ENCODE results near the gene ENOX1.

ENOX1 gene

GRCh38 chr13:43682701-43683100, 104.1 kb downstream of the ENOX1 start:
- peaks cover 45% of the 10 kb centered on the region for H3K4me1 ChIP-seq (ENCODE audit: control insufficient read depth, insufficient read depth, low read length)
- no peaks in the 10 kb centered on the region for H3K36me3 ChIP-seq (ENCODE audit: control insufficient read depth, insufficient read depth, low read length)
- H3K4me3 ChIP-seq (ENCODE audit: low read length), result no peak overlapping the region
- H3K27me3 ChIP-seq (ENCODE audit: control insufficient read depth, insufficient read depth, low read length), result no peaks in the 10 kb centered on the region
- no peak overlapping the region for H3K9ac ChIP-seq (ENCODE audit: low read length)
- peak overlapping the region; percentile 68 for H3K27ac ChIP-seq (ENCODE audit: low read depth, low read length)

GRCh38 chr13:43676320-43676719, 110.5 kb downstream of the ENOX1 start:
- no peak overlapping the region for H3K27ac ChIP-seq (ENCODE audit: low read depth, low read length)
- no peak overlapping the region for H3K9ac ChIP-seq (ENCODE audit: low read length)
- H3K27me3 ChIP-seq (ENCODE audit: control insufficient read depth, insufficient read depth, low read length), result no peaks in the 10 kb centered on the region
- H3K36me3 ChIP-seq (ENCODE audit: control insufficient read depth, insufficient read depth, low read length), result no peaks in the 10 kb centered on the region
- H3K4me3 ChIP-seq (ENCODE audit: low read length), result no peak overlapping the region
- peaks cover 9% of the 10 kb centered on the region for H3K4me1 ChIP-seq (ENCODE audit: control insufficient read depth, insufficient read depth, low read length)

GRCh38 chr13:43675577-43675976, 111.2 kb downstream of the ENOX1 start:
- peaks cover 5% of the 10 kb centered on the region for H3K4me1 ChIP-seq (ENCODE audit: control insufficient read depth, insufficient read depth, low read length)
- H3K27ac ChIP-seq (ENCODE audit: low read depth, low read length), result no peak overlapping the region
- H3K27me3 ChIP-seq (ENCODE audit: control insufficient read depth, insufficient read depth, low read length), result no peaks in the 10 kb centered on the region
- H3K9ac ChIP-seq (ENCODE audit: low read length), result no peak overlapping the region
- no peaks in the 10 kb centered on the region for H3K36me3 ChIP-seq (ENCODE audit: control insufficient read depth, insufficient read depth, low read length)
- H3K4me3 ChIP-seq (ENCODE audit: low read length), result no peak overlapping the region

- H3K27ac ChIP-seq (ENCODE audit: low read depth, low read length), result no peak overlapping the region
- H3K4me1 ChIP-seq (ENCODE audit: control insufficient read depth, insufficient read depth, low read length), result peaks cover 4% of the 10 kb centered on the region
- no peak overlapping the region for H3K4me3 ChIP-seq (ENCODE audit: low read length)
- no peaks in the 10 kb centered on the region for H3K27me3 ChIP-seq (ENCODE audit: control insufficient read depth, insufficient read depth, low read length)
- no peak overlapping the region for H3K9ac ChIP-seq (ENCODE audit: low read length)
- H3K36me3 ChIP-seq (ENCODE audit: control insufficient read depth, insufficient read depth, low read length), result no peaks in the 10 kb centered on the region
Observed at GRCh38 chr13:43669964-43670363, 116.8 kb downstream of the ENOX1 start.

- Histone ChIP-seq H3K36me3 (ENCODE audit: control insufficient read depth, insufficient read depth, low read length) (no peaks in the 10 kb centered on the region), H3K4me1 (ENCODE audit: control insufficient read depth, insufficient read depth, low read length) (peaks cover 9% of the 10 kb centered on the region), H3K27me3 (ENCODE audit: control insufficient read depth, insufficient read depth, low read length) (no peaks in the 10 kb centered on the region), H3K27ac (ENCODE audit: low read depth, low read length) (no peak overlapping the region), H3K9ac (ENCODE audit: low read length) (no peak overlapping the region), H3K4me3 (ENCODE audit: low read length) (no peak overlapping the region)
Observed at GRCh38 chr13:43669101-43669500, 117.7 kb downstream of the ENOX1 start.

DNA sequence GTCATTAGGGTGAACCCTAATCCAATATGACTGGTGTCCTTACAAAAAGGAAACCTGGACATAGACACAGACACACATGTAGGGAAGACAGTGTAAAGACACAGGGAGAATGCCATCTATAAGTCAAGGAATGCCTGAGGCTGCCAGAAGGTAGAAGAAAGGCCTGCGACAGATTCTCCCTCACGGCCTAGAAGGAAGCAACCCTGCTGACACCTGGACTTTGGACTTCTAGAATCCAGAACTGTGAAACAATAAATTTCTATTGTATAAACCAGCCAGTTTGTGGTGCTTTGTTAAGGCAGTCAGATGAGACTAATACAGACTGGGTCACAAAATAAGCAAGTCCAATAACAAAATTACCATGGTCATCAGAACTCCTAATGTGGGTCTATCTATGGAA, 120.4 kb downstream of the ENOX1 start:
- Histone ChIP-seq H3K4me3 (ENCODE audit: low read length) (no peak overlapping the region), H3K36me3 (ENCODE audit: control insufficient read depth, insufficient read depth, low read length) (no peaks in the 10 kb centered on the region)

DNA sequence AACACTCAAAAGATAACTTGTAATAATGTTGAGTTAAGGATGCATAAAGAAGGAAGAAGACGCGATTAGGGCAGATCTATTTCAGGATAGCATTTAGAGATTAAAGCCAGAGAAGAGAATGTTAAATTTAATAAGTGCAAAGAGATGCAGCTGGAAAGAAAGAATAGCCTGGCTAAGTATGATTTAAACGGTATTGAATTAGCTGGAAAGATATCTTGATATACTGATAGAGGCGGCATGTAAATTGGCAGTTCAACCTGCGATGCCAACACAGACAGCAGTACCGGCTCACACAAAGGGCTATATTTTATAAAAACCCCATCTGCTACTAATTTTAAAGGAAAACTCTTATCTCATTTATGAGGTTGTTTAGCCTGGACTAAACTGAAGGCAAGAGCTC, 121.4 kb downstream of the ENOX1 start:
- no peak overlapping the region for H3K9ac ChIP-seq (ENCODE audit: low read length)
- H3K4me3 ChIP-seq (ENCODE audit: low read length), result no peak overlapping the region
- no peaks in the 10 kb centered on the region for H3K27me3 ChIP-seq (ENCODE audit: control insufficient read depth, insufficient read depth, low read length)
- peak overlapping the region; percentile 57 for H3K27ac ChIP-seq (ENCODE audit: low read depth, low read length)
- no peaks in the 10 kb centered on the region for H3K36me3 ChIP-seq (ENCODE audit: control insufficient read depth, insufficient read depth, low read length)
- peaks cover 13% of the 10 kb centered on the region for H3K4me1 ChIP-seq (ENCODE audit: control insufficient read depth, insufficient read depth, low read length)

More for the DNA sequence above, 120.4 kb downstream of the ENOX1 start:
- H3K9ac ChIP-seq (ENCODE audit: low read length), result no peak overlapping the region
- no peaks in the 10 kb centered on the region for H3K27me3 ChIP-seq (ENCODE audit: control insufficient read depth, insufficient read depth, low read length)
- H3K27ac ChIP-seq (ENCODE audit: low read depth, low read length), result no peak overlapping the region
- peaks cover 13% of the 10 kb centered on the region for H3K4me1 ChIP-seq (ENCODE audit: control insufficient read depth, insufficient read depth, low read length)

- H3K36me3 ChIP-seq (ENCODE audit: control insufficient read depth, insufficient read depth, low read length), result no peaks in the 10 kb centered on the region
- no peaks in the 10 kb centered on the region for H3K27me3 ChIP-seq (ENCODE audit: control insufficient read depth, insufficient read depth, low read length)
- H3K4me3 ChIP-seq (ENCODE audit: low read length), result no peak overlapping the region
Observed at GRCh38 chr13:43664700-43665191, 122.0 kb downstream of the ENOX1 start.

DNA sequence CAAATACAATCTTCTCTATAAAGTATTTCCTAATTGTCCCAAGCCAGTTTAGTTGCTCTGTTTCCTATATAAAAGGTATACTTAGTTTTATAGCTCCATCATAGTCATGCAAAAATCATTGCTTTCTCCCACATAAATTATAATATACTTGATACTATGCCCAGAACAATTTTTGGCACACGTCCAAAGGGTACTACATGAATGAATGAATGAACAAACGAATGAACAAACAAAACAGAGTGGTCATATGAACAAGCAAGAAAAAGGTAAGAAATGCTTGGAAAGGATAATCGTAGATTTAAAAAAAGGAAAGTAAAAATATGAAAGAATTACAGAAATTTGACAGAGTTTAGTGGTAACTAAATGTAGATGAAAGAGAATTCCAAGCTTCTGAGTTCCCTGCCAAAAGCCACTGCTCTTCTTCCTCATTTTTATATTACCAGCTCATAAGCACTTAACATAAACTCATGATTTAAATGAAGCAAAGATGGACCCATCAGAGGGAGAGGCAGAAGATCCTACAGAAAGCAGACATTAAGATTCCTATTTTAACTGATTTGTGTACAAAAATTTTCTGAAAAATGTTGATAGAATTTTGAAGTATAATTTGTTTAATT, 123.2 kb downstream of the ENOX1 start:
- no peaks in the 10 kb centered on the region for H3K36me3 ChIP-seq (ENCODE audit: control insufficient read depth, insufficient read depth, low read length)
- H3K4me1 ChIP-seq (ENCODE audit: control insufficient read depth, insufficient read depth, low read length), result peaks cover 13% of the 10 kb centered on the region
- no peak overlapping the region for H3K9ac ChIP-seq (ENCODE audit: low read length)
- no peak overlapping the region for H3K27ac ChIP-seq (ENCODE audit: low read depth, low read length)
- no peaks in the 10 kb centered on the region for H3K27me3 ChIP-seq (ENCODE audit: control insufficient read depth, insufficient read depth, low read length)
- no peak overlapping the region for H3K4me3 ChIP-seq (ENCODE audit: low read length)

More at GRCh38 chr13:43664700-43665191, 122.0 kb downstream of the ENOX1 start:
- Histone ChIP-seq H3K9ac (ENCODE audit: low read length) (no peak overlapping the region), H3K4me1 (ENCODE audit: control insufficient read depth, insufficient read depth, low read length) (peaks cover 13% of the 10 kb centered on the region), H3K27ac (ENCODE audit: low read depth, low read length) (peak overlapping the region; percentile 57)

GRCh38 chr13:43662976-43663375, 123.8 kb downstream of the ENOX1 start:
- H3K4me1 ChIP-seq (ENCODE audit: control insufficient read depth, insufficient read depth, low read length), result peaks cover 13% of the 10 kb centered on the region
- H3K4me3 ChIP-seq (ENCODE audit: low read length), result no peak overlapping the region
- H3K27ac ChIP-seq (ENCODE audit: low read depth, low read length), result no peak overlapping the region
- H3K27me3 ChIP-seq (ENCODE audit: control insufficient read depth, insufficient read depth, low read length), result no peaks in the 10 kb centered on the region
- no peaks in the 10 kb centered on the region for H3K36me3 ChIP-seq (ENCODE audit: control insufficient read depth, insufficient read depth, low read length)
- H3K9ac ChIP-seq (ENCODE audit: low read length), result no peak overlapping the region

GRCh38 chr13:43661161-43661830, 125.5 kb downstream of the ENOX1 start:
- no peak overlapping the region for H3K9ac ChIP-seq (ENCODE audit: low read length)
- H3K36me3 ChIP-seq (ENCODE audit: control insufficient read depth, insufficient read depth, low read length), result no peaks in the 10 kb centered on the region
- H3K4me3 ChIP-seq (ENCODE audit: low read length), result no peak overlapping the region
- no peaks in the 10 kb centered on the region for H3K27me3 ChIP-seq (ENCODE audit: control insufficient read depth, insufficient read depth, low read length)
- H3K4me1 ChIP-seq (ENCODE audit: control insufficient read depth, insufficient read depth, low read length), result peaks cover 13% of the 10 kb centered on the region
- no peak overlapping the region for H3K27ac ChIP-seq (ENCODE audit: low read depth, low read length)

- Histone ChIP-seq H3K4me1 (ENCODE audit: control insufficient read depth, insufficient read depth, low read length) (no peaks in the 10 kb centered on the region), H3K4me3 (ENCODE audit: low read length) (no peak overlapping the region), H3K9ac (ENCODE audit: low read length) (no peak overlapping the region), H3K36me3 (ENCODE audit: control insufficient read depth, insufficient read depth, low read length) (no peaks in the 10 kb centered on the region), H3K27ac (ENCODE audit: low read depth, low read length) (no peak overlapping the region), H3K27me3 (ENCODE audit: control insufficient read depth, insufficient read depth, low read length) (no peaks in the 10 kb centered on the region)
Observed at GRCh38 chr13:43657485-43657884, 129.3 kb downstream of the ENOX1 start.

DNA sequence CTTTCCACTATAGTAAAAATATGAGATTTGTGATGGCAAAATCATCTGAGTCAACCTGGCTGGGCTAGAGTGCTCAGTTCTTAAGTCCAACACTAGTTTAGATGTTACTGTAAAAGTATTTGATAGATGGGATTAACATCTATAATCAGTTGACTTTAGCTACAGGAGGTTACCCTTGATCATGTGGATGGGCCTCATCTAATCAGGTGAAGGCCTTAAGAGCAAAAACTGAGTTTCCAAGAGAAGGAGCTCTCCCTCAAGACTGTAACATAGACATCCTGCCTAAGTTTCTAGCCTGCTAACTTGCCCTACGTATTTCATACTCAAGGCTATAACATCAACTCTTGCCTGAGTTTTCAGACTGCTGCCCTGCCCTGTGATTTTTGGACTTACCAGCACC, 132.8 kb downstream of the ENOX1 start:
- H3K9ac ChIP-seq (ENCODE audit: low read length), result no peak overlapping the region
- no peaks in the 10 kb centered on the region for H3K27me3 ChIP-seq (ENCODE audit: control insufficient read depth, insufficient read depth, low read length)
- H3K4me1 ChIP-seq (ENCODE audit: control insufficient read depth, insufficient read depth, low read length), result no peaks in the 10 kb centered on the region
- H3K4me3 ChIP-seq (ENCODE audit: low read length), result no peak overlapping the region
- H3K27ac ChIP-seq (ENCODE audit: low read depth, low read length), result no peak overlapping the region
- no peaks in the 10 kb centered on the region for H3K36me3 ChIP-seq (ENCODE audit: control insufficient read depth, insufficient read depth, low read length)

Measured in rectal smooth muscle tissue (tissue), 1 donor.